GM23338 (cell line): ENCODE results near the gene TMCO4. TPM values are rescaled to one million over a fixed set of nuclear protein-coding genes. Genes with fewer than 3 reads are reported as not detected.

Experiments
- ATAC-seq: fragments of 200-7000 bp; cut with Tn5 transposase; 3 replicates; pipeline ENCODE4 v1.9.1; 2020
- DNase-seq: peaks from one replicate; pipeline ENCODE4 v3.0.0-alpha.2; 2015; ENCODE audit warnings: low spot score
- H2AFZ ChIP-seq: fragments of 200-600 bp; sonication (generic); 2 replicates; pipeline ENCODE4 v1.8.0; 2016; ENCODE audit warnings: antibody characterized with exemption, mild to moderate bottlenecking, moderate library complexity
- H3F3A ChIP-seq: fragments of 200-600 bp; sonication (generic); replicated peaks from 2 replicates; pipeline ENCODE4 v1.8.0; 2017; ENCODE audit warnings: antibody characterized with exemption, mixed run types, low read depth
- H3K27ac ChIP-seq: fragments of 200-600 bp; sonication (generic); 2 replicates; pipeline ENCODE4 v1.6.1; 2016; ENCODE audit warnings: low read depth
- H3K27me3 ChIP-seq: fragments of 200-600 bp; sonication (generic); 2 replicates; pipeline ENCODE4 v1.8.0; 2016; ENCODE audit warnings: mild to moderate bottlenecking, mixed run types, moderate library complexity; ENCODE audit not compliant: insufficient read depth
- H3K36me3 ChIP-seq: fragments of 200-600 bp; sonication (generic); 2 replicates; pipeline ENCODE4 v1.8.0; 2016; ENCODE audit warnings: mild to moderate bottlenecking; ENCODE audit not compliant: insufficient read depth
- H3K4me1 ChIP-seq: fragments of 200-600 bp; sonication (generic); 2 replicates; pipeline ENCODE4 v1.8.0; 2016; ENCODE audit warnings: mild to moderate bottlenecking, moderate library complexity; ENCODE audit not compliant: insufficient read depth
- H3K4me2 ChIP-seq: fragments of 200-600 bp; sonication (generic); 2 replicates; pipeline ENCODE4 v1.7.1; 2017; ENCODE audit warnings: mixed run types
- H3K4me3 ChIP-seq: fragments of 200-600 bp; sonication (generic); 2 replicates; pipeline ENCODE4 v1.6.1; 2016; ENCODE audit warnings: mixed run types
- H3K79me2 ChIP-seq: fragments of 200-600 bp; sonication (generic); replicated peaks from 2 replicates; pipeline ENCODE4 v1.8.0; 2017; ENCODE audit warnings: mild to moderate bottlenecking; ENCODE audit not compliant: insufficient read depth
- H3K9me2 ChIP-seq: fragments of 200-600 bp; sonication (generic); 2 replicates; pipeline ENCODE4 v1.8.0; 2017; ENCODE audit not compliant: insufficient read depth
- H4K20me1 ChIP-seq: fragments of 200-600 bp; sonication (generic); replicated peaks from 2 replicates; pipeline ENCODE4 v1.8.0; 2017; ENCODE audit warnings: mild to moderate bottlenecking; ENCODE audit not compliant: insufficient read depth
- H3K27ac Mint-ChIP-seq: 2 replicates; pipeline ENCODE4 v1.8.0; 2020; ENCODE audit warnings: inconsistent platforms, mild to moderate bottlenecking, moderate library complexity, mixed read lengths
- H3K27me3 Mint-ChIP-seq: 3 replicates; pipeline ENCODE4 v1.8.0; 2022; ENCODE audit warnings: low read depth, mild to moderate bottlenecking, moderate library complexity, mixed read lengths, inconsistent platforms; ENCODE audit not compliant: insufficient read depth, poor library complexity
- H3K36me3 Mint-ChIP-seq: 3 replicates; pipeline ENCODE4 v1.8.0; 2021; ENCODE audit warnings: low read depth, mild to moderate bottlenecking, inconsistent platforms, moderate library complexity, mixed read lengths
- H3K4me1 Mint-ChIP-seq: 3 replicates; pipeline ENCODE4 v1.8.0; 2020; ENCODE audit warnings: mild to moderate bottlenecking, inconsistent platforms, mixed read lengths
- H3K4me3 Mint-ChIP-seq: 3 replicates; pipeline ENCODE4 v1.8.0; 2021; ENCODE audit warnings: moderate library complexity, mild to moderate bottlenecking, inconsistent platforms, mixed read lengths
- H3K9me3 Mint-ChIP-seq: 3 replicates; pipeline ENCODE4 v1.8.0; 2020; ENCODE audit warnings: moderate library complexity, mild to moderate bottlenecking, inconsistent platforms, mixed read lengths
- CREB1 ChIP-seq: fragments of 250-450 bp; sonication (Bioruptor Pico); IDR thresholded peaks from 2 replicates; pipeline ENCODE4 v1.5.0; 2020; ENCODE audit warnings: low read depth, mild to moderate bottlenecking, moderate library complexity
- ETS1 ChIP-seq: IDR thresholded peaks from 2 replicates; pipeline ENCODE4 v1.6.1; 2016; ENCODE audit warnings: antibody characterized with exemption
- EZH2 ChIP-seq: fragments of 200-600 bp; sonication (generic); IDR thresholded peaks from one replicate; pipeline ENCODE4 v1.8.0; 2017; ENCODE audit warnings: antibody characterized with exemption, mild to moderate bottlenecking, low read depth; ENCODE audit not compliant: unreplicated experiment
- EZH2phosphoT487 ChIP-seq: fragments of 200-600 bp; sonication (generic); IDR thresholded peaks from one replicate; pipeline ENCODE4 v1.8.1; 2018; ENCODE audit warnings: antibody characterized with exemption; ENCODE audit not compliant: unreplicated experiment
- JUNB ChIP-seq: IDR thresholded peaks from one replicate; pipeline ENCODE4 v1.6.1; 2016; ENCODE audit warnings: antibody characterized with exemption; ENCODE audit not compliant: unreplicated experiment
- NANOG ChIP-seq: IDR thresholded peaks from 2 replicates; pipeline ENCODE4 v1.6.1; 2016; ENCODE audit warnings: antibody characterized with exemption, borderline replicate concordance
- POLR2AphosphoS5 ChIP-seq: IDR thresholded peaks from 2 replicates; pipeline ENCODE4 v1.6.1; 2016; ENCODE audit warnings: antibody characterized with exemption, low read depth
- STAT1 ChIP-seq: IDR thresholded peaks from one replicate; pipeline ENCODE4 v1.6.1; 2016; ENCODE audit warnings: antibody characterized with exemption; ENCODE audit not compliant: unreplicated experiment
- ZNF114 ChIP-seq: fragments of 250-450 bp; sonication (Bioruptor Pico); IDR thresholded peaks from 2 replicates; pipeline ENCODE4 v1.5.0; 2020; ENCODE audit warnings: mild to moderate bottlenecking, moderate library complexity
- ZNF331 ChIP-seq: fragments of 250-450 bp; sonication (Bioruptor Pico); IDR thresholded peaks from 2 replicates; pipeline ENCODE4 v1.5.0; 2020; ENCODE audit warnings: low read depth, mild to moderate bottlenecking, moderate library complexity
- ZNF462 ChIP-seq: fragments of 250-450 bp; sonication (Bioruptor Pico); IDR thresholded peaks from 2 replicates; pipeline ENCODE4 v1.5.0; 2020; ENCODE audit warnings: mild to moderate bottlenecking, moderate library complexity
- polyA plus RNA-seq: library from polyadenylated mRNA; unstranded; fragments of >200 nt; fragmentation: Nextera tagmentation; extraction: Ambion mirVana; gene quantifications from 2 replicates; pipeline ENCODE4 v1.2.1, GENCODE V29; 2016
- total RNA-seq: library from RNA; depleted of rRNA; stranded (reverse); fragments of >200 nt; shearing (Covaris generic); gene quantifications from 2 replicates; pipeline ENCODE4 v1.2.3, GENCODE V29; 2014
- TF ChIP-seq, protein P1 (sequence below), 2 experiments: fragments of 200-600 bp in 1 of 2; sonication (generic) in 1 of 2; conservative IDR thresholded peaks; 2 replicates each; pipeline versions ENCODE4 v1.5.1 to v1.6.1; 2016 to 2017; ENCODE audit warnings: antibody characterized with exemption in 2 of 2, low read depth in 2 of 2, mild to moderate bottlenecking in 2 of 2, moderate library complexity in 1 of 2
- TF ChIP-seq, protein P2 (sequence below): IDR thresholded peaks from one replicate; pipeline ENCODE4 v1.6.1; 2018; ENCODE audit warnings: antibody characterized with exemption; ENCODE audit not compliant: unreplicated experiment

Gene TMCO4
- total and polyA plus RNA-seq, 2 experiments from 2014 or later = 2.6 to 6.9 TPM

GRCh38 chr1:19678931-19679453 lies 120.7 kb downstream of the TMCO4 start:
- TF ChIP-seq POLR2AphosphoS5 = no peak
- TF ChIP-seq, protein P1, sequence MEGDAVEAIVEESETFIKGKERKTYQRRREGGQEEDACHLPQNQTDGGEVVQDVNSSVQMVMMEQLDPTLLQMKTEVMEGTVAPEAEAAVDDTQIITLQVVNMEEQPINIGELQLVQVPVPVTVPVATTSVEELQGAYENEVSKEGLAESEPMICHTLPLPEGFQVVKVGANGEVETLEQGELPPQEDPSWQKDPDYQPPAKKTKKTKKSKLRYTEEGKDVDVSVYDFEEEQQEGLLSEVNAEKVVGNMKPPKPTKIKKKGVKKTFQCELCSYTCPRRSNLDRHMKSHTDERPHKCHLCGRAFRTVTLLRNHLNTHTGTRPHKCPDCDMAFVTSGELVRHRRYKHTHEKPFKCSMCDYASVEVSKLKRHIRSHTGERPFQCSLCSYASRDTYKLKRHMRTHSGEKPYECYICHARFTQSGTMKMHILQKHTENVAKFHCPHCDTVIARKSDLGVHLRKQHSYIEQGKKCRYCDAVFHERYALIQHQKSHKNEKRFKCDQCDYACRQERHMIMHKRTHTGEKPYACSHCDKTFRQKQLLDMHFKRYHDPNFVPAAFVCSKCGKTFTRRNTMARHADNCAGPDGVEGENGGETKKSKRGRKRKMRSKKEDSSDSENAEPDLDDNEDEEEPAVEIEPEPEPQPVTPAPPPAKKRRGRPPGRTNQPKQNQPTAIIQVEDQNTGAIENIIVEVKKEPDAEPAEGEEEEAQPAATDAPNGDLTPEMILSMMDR (conservative IDR thresholded peaks at IDR 0.05; ENCODE audit: low read depth in 2 of 2) = no peak
- TF ChIP-seq ZNF462 (CRISPR knock-in tag) = no peak
- TF ChIP-seq EZH2 = no peak
- TF ChIP-seq ZNF331 (CRISPR knock-in tag) = no peak
- TF ChIP-seq NANOG = no peak
- TF ChIP-seq ZNF114 = no peak
- TF ChIP-seq STAT1 = no peak
- TF ChIP-seq, protein P2, sequence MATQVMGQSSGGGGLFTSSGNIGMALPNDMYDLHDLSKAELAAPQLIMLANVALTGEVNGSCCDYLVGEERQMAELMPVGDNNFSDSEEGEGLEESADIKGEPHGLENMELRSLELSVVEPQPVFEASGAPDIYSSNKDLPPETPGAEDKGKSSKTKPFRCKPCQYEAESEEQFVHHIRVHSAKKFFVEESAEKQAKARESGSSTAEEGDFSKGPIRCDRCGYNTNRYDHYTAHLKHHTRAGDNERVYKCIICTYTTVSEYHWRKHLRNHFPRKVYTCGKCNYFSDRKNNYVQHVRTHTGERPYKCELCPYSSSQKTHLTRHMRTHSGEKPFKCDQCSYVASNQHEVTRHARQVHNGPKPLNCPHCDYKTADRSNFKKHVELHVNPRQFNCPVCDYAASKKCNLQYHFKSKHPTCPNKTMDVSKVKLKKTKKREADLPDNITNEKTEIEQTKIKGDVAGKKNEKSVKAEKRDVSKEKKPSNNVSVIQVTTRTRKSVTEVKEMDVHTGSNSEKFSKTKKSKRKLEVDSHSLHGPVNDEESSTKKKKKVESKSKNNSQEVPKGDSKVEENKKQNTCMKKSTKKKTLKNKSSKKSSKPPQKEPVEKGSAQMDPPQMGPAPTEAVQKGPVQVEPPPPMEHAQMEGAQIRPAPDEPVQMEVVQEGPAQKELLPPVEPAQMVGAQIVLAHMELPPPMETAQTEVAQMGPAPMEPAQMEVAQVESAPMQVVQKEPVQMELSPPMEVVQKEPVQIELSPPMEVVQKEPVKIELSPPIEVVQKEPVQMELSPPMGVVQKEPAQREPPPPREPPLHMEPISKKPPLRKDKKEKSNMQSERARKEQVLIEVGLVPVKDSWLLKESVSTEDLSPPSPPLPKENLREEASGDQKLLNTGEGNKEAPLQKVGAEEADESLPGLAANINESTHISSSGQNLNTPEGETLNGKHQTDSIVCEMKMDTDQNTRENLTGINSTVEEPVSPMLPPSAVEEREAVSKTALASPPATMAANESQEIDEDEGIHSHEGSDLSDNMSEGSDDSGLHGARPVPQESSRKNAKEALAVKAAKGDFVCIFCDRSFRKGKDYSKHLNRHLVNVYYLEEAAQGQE = no peak
- no peak for TF ChIP-seq EZH2phosphoT487
- no peak for TF ChIP-seq JUNB
- TF ChIP-seq CREB1 (CRISPR knock-in tag) = no peak
- TF ChIP-seq ETS1 = no peak

More at GRCh38 chr1:19678931-19679453, 120.7 kb downstream of the TMCO4 start:
- Histone ChIP-seq H2AFZ (no peak overlapping the region), H3K4me1 (no peaks in the 10 kb centered on the region), H3K27me3 (no peaks in the 10 kb centered on the region), H3F3A (no peaks in the 10 kb centered on the region), H3K4me2 (no peak overlapping the region), H3K9me2 (no peaks in the 10 kb centered on the region), H3K27ac (no peak overlapping the region), H3K36me3 (no peaks in the 10 kb centered on the region), H3K4me3 (no peak overlapping the region), H4K20me1 (no peaks in the 10 kb centered on the region), H3K79me2 (no peaks in the 10 kb centered on the region)
- DNase-seq (no peak), ATAC-seq (no peak)
- Mint-ChIP-seq H3K4me1 (peaks cover 14% of the 10 kb centered on the region), H3K27me3 (peaks cover 5% of the 10 kb centered on the region), H3K9me3 (no peaks in the 10 kb centered on the region; the same call in 2 of the 3 replicates), H3K27ac (no peak overlapping the region), H3K4me3 (no peak overlapping the region), H3K36me3 (no peaks in the 10 kb centered on the region)
